GM20431 (cell line): ENCODE measurements around the gene SGCD.

Source experiments
- in situ Hi-C: fragments of 300-500 bp; cut with MseI, MboI; formaldehyde crosslinking; loops from one replicate; pipeline ENCODE4 v1.15.0; 2020; ENCODE audit warnings: low sequenced_read_pairs; ENCODE audit not compliant: unreplicated experiment

Gene SGCD

GRCh38 chr5:156802501-156802900, 475.5 kb downstream of the SGCD start:
- in situ Hi-C loops = loop anchor here (25.0 kb wide), 1 partner anchor 865 kb away; no protein-coding TSS in a partner anchor

- in situ Hi-C loops = loop anchor here (25.0 kb wide), 1 partner anchor 866 kb away; no protein-coding TSS in a partner anchor
Observed at GRCh38 chr5:156803404-156803803, 476.4 kb downstream of the SGCD start.

GRCh38 chr5:156812959-156813358, 486.0 kb downstream of the SGCD start:
- in situ Hi-C loops = loop anchor here (25.0 kb wide), 1 partner anchor 876 kb away; no protein-coding TSS in a partner anchor

- in situ Hi-C loops = loop anchor here (25.0 kb wide), 1 partner anchor 879 kb away; no protein-coding TSS in a partner anchor
Observed at GRCh38 chr5:156815988-156816599, 489.1 kb downstream of the SGCD start.
